Measurements from ENCODE around the gene LPCAT2.

The LPCAT2 gene

DNA sequence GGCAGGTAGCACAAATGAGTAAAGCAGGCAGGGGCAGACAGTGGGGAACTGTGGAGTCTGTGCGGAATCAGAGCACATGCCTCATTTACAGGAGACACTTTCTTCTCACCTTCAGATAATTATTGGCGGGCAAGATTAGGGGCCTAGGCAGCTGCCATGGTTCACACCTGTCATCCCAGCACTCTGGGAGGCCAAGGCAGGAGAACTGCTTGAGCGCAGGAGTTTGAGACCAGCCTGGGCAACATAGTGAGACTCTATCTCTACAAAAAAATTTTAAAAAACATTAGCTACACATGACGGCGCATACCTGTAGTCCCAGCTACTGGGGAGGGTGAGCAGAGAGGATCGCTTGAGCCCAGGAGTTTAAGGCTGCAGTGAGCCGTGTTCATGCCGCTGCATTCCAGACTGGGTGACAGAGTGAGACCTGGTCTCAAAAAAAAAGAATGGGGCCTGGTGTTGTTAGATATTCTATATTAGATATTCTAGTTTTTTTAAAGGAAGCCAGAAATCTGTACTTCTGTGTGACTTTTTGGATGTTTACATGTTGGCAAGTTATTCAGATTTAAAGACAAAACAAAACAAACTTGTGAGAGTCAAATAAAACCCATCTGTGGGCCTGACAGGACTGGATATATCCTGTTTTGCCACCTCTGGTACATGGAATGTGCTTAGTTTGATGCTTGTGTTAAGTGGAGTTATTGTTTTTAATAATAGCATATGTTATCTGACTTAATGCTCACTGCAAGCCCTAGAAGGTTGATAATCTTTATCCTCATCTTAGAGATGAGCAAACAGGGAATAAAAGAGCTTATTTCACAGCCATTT lies 4.9 kb upstream of the LPCAT2 start:
- DNase-seq (ENCODE audit: low spot score) = no peak

DNA sequence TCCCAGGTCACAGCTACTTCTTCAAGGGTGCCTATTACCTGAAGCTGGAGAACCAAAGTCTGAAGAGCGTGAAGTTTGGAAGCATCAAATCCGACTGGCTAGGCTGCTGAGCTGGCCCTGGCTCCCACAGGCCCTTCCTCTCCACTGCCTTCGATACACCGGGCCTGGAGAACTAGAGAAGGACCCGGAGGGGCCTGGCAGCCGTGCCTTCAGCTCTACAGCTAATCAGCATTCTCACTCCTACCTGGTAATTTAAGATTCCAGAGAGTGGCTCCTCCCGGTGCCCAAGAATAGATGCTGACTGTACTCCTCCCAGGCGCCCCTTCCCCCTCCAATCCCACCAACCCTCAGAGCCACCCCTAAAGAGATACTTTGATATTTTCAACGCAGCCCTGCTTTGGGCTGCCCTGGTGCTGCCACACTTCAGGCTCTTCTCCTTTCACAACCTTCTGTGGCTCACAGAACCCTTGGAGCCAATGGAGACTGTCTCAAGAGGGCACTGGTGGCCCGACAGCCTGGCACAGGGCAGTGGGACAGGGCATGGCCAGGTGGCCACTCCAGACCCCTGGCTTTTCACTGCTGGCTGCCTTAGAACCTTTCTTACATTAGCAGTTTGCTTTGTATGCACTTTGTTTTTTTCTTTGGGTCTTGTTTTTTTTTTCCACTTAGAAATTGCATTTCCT lies 3.4 kb upstream of the LPCAT2 start:
- DNase-seq (ENCODE audit: low spot score) = no peak

DNA sequence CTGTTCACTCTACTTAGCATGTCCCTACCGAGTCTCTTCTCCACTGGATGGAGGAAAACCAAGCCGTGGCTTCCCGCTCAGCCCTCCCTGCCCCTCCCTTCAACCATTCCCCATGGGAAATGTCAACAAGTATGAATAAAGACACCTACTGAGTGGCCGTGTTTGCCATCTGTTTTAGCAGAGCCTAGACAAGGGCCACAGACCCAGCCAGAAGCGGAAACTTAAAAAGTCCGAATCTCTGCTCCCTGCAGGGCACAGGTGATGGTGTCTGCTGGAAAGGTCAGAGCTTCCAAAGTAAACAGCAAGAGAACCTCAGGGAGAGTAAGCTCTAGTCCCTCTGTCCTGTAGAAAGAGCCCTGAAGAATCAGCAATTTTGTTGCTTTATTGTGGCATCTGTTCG lies 2.8 kb upstream of the LPCAT2 start:
- DNase-seq (ENCODE audit: low spot score) = no peak

DNA sequence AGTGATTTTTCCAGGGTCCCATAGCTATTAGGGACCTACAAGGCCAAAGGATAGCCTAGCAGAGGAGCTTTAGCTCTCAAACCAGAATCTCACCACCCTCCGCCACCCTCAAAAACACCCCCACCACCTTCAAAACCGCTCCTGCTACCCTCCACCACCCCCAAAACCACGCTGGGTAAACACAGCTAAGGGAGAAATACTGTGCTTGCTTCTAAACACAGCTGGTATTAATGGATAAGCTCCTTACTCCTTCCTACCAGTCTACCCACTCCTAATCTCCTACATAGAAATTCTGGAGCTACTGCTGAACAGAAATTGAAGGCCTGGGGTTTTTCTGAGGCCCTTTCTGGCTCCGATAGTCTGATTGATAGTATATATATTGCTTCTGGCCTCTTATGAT lies 2.2 kb upstream of the LPCAT2 start:
- DNase-seq (ENCODE audit: low spot score) = no peak

DNA sequence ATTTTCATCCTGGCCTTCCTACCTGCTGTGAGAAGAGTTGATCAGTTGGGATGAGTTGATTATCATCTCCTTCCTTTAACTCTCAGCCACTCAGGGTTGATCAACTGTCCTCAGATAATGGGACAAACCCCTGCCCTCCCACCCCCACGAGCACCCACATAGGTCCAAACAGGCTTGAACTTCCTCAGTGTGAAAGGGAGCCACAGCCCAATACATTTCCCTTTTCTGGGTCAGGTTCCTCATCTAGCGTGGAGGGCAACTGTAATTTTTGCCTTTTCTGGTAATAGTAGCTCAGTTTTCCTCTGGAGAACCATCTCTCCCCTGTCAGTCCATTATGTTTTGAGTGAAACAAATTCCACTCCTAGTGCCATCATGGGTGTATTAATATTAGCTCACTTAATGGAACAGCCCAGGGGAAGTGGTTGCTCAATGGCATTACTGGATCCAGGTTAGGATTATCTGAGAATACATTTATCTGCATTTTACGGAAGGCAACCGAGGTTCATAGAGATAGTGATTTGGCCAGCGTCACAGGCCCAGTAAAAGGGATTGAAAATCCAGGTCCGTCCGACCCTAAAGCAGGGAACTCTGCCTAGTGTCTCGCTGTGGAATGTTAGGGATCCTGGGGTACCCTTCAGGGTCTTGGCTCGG lies 476 bp upstream of the LPCAT2 start:
- DNase-seq (ENCODE audit: low spot score) = no peak

DNA sequence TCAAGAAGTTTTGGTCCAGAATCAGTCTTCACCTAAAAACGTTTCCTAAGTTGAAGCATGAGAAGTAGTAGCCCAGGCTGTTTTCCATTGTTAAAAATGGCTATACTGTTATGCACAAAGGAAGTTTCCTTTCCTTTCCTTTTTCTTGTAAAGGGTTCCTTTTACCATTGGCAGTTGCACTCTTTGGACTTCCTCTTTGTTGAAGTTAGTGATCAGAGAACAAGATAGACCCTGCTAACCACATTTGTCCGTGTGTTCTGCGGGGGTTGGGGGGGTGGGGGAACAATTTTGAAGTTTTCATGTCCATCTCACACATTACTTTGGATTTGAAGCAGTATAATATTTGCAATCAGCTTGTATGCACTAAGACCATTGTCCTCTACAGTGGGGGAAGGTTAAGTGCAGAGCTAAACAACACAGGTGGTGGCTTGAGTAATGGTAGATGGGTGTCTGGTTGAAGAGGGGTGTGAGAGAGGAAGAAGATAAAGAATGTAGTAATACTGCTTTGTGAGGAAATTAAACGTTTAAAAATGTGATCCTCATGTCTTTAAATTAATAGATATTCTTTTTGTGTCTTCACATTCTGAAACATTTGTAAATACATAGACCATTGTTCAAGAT lies 1.4 kb downstream of the LPCAT2 start:
- no peak for DNase-seq (ENCODE audit: low spot score)

DNA sequence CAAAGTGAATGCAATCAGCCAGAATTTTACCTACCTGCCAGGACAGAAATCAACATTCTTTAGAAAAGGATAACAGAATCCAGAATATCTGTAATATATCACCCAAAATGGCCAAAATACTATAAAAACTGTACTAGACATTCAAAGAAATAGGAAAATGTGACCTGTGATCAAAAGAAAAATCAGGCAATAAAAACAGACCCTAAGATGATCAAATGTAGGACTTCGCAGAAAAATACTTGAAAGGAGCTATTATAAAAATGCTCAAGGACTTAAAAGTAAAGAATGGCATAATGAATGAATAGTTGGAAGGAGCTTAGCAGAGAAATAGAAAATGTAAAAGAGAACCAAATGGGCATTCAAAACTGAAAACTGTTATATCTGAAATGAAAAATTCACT lies 4.1 kb downstream of the LPCAT2 start:
- no peak for DNase-seq (ENCODE audit: low spot score)

DNA sequence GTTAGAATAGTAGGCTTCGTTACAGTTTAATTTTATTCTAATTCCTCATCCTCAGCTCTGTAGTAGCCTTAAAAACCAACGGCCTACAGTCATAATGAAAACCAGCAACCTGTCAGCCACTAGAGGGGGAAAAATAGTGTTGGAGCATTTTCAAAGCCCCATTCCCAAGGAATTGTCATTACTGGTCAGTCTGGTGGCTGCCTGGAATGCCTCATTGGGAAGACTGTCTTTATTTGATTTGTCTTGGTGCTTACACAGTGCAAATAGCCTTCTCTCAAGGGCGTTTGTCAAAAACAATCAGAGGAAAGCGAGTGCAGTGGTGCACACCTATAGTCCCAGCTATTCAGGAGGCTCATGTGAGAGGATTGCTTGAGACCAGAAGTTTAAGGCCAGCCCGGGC lies 4.7 kb downstream of the LPCAT2 start:
- DNase-seq (ENCODE audit: low spot score) = no peak

DNA sequence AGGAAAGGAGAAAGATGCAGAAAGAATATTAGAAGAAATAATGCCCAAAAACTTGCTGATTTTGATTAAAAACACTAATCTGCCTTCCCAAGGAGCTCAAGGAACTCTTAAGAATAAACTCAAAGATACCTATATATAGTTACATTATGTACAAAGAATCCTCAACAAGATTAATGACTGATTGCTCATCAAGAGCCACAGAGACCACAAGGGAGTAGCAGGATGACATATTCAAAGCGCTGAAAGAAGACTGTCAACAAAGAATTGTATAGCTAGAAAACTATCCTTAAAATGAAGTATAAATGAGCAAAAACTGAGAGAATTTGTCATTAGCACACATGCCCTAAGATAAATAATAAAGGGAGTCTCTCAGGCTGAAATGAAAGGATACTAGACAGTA lies 6.2 kb downstream of the LPCAT2 start:
- no peak for DNase-seq (ENCODE audit: low spot score)

DNA sequence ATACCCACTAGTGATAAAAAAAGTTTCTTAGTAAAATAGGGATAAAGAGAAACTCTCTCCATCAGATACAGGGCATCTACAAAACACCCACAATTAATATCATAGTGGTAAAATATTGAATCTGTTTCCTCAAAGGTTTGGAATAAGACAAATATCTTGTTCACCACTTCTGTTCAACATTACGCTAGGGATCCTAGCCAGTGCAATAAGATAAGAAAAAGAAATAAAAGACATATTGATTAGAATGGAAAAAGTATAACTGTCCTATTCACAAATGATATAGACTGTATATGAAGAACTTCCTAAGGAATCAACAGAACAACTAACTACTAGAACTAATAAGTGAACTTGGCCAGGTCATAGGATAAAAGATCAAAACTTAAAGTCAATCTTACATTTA lies 12.9 kb downstream of the LPCAT2 start:
- no peak for DNase-seq (ENCODE audit: low spot score)

DNA sequence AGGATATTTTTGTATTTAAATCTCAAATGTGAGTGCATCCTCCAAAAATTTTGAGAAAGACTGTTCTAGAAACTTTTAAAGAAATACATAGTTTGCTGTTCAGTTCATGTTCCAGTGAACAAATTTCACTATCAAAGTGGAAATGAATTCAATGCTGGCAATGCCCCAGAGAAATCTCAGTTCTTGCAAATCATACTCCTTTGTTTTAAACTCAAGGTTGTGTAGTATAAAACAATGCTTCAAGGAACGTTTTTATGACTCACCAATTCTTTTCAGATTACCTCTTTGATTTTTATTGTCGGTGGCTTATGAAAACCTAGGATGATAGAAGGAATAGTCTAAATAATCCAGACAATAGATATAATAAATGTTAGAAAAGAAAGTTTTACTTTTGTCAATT lies 17.6 kb downstream of the LPCAT2 start:
- peak; percentile 65 for DNase-seq (ENCODE audit: low spot score)

DNA sequence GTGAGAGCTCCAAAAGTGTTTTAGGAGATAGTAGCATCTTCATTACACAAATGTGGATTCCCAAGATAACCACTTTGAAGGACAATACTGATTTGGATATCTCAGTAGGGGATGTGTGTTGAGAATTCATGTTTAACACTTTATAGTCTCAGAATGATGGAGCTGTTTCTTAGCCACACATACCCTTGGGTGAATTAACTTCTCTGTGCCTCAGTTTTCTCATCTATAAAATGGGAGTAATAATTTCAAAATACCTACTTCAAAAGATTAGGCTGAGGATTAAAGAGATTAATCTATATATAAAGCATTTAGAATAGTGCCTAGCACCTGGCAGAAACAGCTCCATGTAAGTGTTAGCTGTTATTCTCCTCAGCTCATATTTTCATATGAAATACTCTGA lies 19.0 kb downstream of the LPCAT2 start:
- no peak for DNase-seq (ENCODE audit: low spot score)

DNA sequence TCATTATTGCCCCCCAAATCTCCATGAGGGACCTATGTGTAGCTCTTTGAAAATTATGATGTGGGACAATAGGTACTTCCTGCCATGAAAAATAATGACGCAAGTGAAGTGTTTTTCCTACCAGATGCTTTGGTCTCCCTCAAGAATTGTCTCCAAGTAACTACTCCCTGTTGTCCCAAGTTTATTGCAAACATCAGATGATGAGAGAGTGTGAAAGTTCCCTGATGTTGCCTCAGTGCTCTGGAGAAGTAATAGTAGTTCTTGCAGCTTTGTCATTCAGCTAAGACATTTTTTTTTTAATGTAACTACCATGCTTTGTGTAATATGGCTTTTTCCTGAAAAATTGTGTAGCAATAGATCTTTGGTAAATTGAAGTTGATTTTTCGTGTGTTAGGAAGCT lies 20.1 kb downstream of the LPCAT2 start:
- no peak for DNase-seq (ENCODE audit: low spot score)

DNA sequence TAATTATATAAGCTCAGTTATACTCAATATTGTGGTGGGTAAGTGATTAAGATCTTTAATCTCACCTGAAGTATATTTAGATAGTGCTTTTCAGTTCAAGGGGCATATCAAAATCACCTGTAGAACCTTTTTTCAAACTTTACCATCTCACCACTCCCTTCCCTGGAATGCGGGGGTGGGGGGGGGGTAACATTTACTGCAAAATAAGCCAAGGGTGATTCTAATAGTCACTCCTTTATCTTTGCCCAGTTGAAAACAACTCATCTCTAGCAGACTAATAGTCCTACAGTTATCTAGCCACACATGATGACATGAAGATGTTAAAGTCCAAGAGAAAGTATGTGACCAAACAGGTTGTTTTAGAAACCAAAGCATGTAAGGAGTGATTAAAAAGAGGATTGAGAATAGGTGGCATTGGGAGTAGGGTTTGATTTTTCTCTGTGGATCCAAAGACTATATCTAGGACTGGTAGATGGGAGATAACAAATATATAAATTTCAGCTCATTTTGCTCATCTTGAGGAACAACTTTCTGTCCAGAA lies 21.5 kb downstream of the LPCAT2 start:
- no peak for DNase-seq (ENCODE audit: low spot score)

DNA sequence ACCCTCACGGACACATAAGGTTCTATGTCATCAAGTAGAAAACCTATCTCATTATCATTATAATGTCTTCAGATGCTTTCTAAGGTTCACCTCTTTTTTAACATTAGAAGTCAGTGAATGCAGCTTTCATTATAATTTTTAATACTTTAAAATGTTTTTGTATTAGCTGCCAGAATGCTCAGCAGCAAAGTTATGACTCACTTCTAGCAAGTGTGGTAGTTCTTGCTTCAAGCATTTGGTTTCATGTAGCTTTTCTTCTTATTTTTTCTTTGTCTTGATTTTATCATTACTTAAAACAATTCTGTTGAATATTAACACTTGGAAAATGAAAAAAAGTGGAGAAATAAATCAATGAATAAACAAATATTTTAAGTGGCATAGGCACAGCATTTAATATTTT lies 23.4 kb downstream of the LPCAT2 start:
- DNase-seq (ENCODE audit: low spot score) = no peak

DNA sequence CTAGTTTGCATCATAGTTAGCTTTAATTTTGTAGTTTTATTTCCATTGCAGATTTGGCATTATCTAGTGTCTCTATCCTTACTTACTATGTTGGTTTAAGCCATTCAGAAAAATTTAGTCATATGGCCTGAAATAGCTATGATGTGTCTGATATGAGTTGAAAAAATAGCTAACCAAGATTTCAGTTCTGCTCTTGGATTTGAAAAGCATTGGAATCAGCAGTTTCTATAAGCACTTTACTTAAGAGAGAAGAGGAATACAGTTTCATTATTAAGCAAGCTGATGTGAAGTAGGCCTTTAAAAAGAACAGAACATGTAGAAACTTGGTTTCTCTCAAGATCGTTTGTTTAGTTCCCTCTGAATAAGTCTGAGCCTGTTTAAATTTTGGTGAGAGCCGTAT lies 25.9 kb downstream of the LPCAT2 start:
- DNase-seq (ENCODE audit: low spot score) = no peak

DNA sequence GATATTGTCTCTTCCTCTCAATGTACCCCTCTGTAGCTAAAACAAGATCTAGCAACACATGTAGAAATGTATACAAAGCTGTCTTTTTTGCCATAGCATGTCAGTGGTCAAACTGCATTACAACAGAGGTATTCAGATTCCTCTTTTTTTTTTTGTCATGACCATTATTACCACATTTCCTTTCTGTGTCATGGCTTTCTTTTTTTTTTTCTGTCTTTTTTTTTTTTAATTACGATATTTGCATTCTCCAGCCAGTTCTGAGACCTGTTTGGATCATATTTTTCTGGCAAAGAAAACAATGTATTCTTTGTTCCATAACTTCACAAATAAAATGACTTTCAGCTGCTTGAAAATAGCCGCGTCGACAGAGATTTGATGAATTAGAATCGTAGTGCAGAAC lies 30.2 kb downstream of the LPCAT2 start:
- no peak for DNase-seq (ENCODE audit: low spot score)

DNA sequence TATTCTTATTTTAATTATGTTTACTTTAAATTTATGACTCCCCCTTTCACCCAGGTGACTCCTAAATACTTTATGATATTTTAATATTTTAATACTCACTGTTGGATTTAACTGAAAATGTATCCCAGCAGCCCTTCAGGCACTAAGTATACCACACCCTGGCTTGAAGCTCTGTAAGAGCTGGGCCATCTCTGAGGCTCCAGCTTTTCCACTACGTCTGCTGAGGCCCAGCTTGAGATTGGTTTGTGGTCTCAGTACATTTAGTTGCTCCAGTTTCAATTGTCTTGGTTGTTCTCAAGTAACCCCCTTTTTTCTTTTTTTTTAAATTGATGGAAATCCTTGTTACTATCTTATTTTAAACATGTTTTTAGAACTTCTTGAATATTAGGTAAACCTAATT lies 30.6 kb downstream of the LPCAT2 start:
- DNase-seq (ENCODE audit: low spot score) = no peak

DNA sequence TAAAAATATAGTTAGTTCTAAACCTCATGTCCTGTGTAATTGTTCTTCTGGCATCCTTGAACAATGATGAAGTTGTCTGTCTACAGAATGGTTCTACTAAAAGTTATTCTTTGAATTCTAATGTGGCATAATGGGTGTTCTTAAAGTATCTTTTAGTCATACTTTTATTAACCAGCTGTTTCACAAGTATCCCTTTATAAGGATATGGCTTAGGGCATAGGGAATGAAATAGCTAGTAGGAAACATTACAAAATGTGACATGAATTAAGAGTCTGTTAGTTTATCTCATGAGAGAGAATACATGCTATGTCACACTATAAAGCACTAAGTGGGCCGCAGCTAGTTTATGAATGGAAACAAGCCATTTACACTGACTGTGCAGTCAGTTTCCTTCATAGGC lies 31.3 kb downstream of the LPCAT2 start:
- DNase-seq (ENCODE audit: low spot score) = no peak

DNA sequence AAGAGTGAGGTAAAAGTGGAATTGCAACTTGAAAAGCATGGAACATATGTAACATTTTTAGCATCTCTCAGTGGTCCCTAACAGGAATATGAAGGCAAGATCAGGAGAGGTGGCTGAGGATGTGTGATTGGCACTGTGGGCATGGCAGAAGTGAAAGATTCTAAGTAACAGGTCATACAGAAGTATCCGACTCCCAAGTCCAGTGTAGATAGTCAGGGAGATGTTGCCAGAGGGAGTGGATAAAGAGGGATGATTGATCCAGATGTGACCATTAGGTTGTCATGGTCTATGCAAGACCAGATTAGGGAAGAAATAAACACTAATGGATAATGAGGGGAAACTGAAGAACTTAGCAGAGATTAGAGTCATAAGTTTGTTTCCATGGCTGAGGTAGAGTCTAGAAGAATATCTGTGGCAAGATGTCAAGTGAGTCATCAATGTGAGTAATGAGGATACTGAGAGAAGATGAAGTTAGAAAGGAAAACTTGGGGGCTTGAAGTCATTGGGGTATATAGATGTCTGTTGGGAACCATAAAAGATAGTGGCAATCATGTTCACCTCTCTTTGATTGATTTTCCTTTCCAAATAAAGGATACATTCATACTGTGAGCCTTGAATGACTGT lies 33.7 kb downstream of the LPCAT2 start:
- peak; percentile 38 for DNase-seq (ENCODE audit: low spot score)

DNA sequence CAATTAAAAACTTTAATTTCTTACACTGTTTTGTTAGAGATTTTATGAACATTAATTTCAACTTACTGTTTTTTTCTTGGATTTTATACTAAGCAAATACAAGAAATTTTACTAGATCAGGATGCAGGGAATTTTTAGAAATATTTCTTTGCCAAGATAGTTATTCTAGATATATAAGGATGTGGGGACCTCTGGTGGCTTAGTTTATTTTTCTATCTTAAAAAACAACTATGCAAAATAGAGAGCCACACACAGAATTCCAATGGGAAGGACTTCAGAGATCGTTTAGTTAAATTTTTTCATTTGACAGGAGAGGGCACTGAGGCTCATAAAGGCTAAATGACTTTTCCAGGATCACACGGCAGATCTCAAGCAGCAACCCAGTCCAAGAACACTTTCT lies 34.6 kb downstream of the LPCAT2 start:
- DNase-seq (ENCODE audit: low spot score) = peak; percentile 44

DNA sequence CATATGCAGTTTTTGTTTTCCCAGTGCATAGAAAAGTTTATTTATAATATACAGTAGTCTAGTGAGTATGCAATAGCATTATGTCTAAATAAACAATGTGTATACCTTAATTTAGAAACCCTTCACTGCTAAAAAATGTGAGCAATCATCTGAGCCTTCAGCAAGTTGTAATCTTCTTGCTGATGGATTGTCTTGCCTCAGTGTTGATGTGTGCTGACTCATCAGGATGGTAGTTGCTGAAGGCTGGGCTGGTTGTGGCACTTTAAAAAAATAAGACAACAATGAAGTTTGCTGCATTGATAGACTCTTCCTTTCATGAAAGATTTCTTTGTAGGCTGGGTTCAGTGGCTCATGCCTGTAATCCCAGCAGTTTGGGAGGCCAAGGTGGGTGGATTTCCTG lies 43.7 kb downstream of the LPCAT2 start:
- peak; percentile 73 for DNase-seq (ENCODE audit: low spot score)
